ENCODE measurements around the gene INAVA. TPM values are rescaled to one million over a fixed set of nuclear protein-coding genes. Genes with fewer than 3 reads are reported as not detected.

Gene INAVA
- total and polyA plus RNA-seq, 4 donors, result 0.19 to 3.1 (median 0.50) TPM

- no peaks in the 10 kb centered on the region for H3K9me3 ChIP-seq (ENCODE audit: control insufficient read depth in 4 of 4, low read length in 3 of 4)
- TF ChIP-seq HNF4G (IDR thresholded peaks at IDR 0.05), result no peak
- no peak for TF ChIP-seq NR2F2 (IDR thresholded peaks at IDR 0.05)
- TF ChIP-seq, protein P1, sequence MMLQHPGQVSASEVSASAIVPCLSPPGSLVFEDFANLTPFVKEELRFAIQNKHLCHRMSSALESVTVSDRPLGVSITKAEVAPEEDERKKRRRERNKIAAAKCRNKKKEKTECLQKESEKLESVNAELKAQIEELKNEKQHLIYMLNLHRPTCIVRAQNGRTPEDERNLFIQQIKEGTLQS (IDR thresholded peaks at IDR 0.05), result no peak
- no peak for TF ChIP-seq REST (IDR thresholded peaks at IDR 0.05)
- TF ChIP-seq SP1 (IDR thresholded peaks at IDR 0.05), result no peak
- no peak for TF ChIP-seq HNF4A (conservative IDR thresholded peaks at IDR 0.05)
- TF ChIP-seq FOXA1 (IDR thresholded peaks at IDR 0.05), result no peak
- no peak for TF ChIP-seq EGR1 (IDR thresholded peaks at IDR 0.05; ENCODE audit: low read depth in 2 of 2)
- TF ChIP-seq GABPA (IDR thresholded peaks at IDR 0.05 in 1 of 2, conservative IDR thresholded peaks at IDR 0.05 in 1 of 2), result no peak
- no peak for TF ChIP-seq FOXA2 (IDR thresholded peaks at IDR 0.05)
- TF ChIP-seq RXRA (IDR thresholded peaks at IDR 0.05), result no peak
- no peak for TF ChIP-seq YY1 (IDR thresholded peaks at IDR 0.05)
- no peak for TF ChIP-seq ZBTB33 (IDR thresholded peaks at IDR 0.05)
- TF ChIP-seq, protein P2, sequence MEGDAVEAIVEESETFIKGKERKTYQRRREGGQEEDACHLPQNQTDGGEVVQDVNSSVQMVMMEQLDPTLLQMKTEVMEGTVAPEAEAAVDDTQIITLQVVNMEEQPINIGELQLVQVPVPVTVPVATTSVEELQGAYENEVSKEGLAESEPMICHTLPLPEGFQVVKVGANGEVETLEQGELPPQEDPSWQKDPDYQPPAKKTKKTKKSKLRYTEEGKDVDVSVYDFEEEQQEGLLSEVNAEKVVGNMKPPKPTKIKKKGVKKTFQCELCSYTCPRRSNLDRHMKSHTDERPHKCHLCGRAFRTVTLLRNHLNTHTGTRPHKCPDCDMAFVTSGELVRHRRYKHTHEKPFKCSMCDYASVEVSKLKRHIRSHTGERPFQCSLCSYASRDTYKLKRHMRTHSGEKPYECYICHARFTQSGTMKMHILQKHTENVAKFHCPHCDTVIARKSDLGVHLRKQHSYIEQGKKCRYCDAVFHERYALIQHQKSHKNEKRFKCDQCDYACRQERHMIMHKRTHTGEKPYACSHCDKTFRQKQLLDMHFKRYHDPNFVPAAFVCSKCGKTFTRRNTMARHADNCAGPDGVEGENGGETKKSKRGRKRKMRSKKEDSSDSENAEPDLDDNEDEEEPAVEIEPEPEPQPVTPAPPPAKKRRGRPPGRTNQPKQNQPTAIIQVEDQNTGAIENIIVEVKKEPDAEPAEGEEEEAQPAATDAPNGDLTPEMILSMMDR (IDR thresholded peaks at IDR 0.05; ENCODE audit: low read depth, low read length, missing input control), result no peak
- no peak for TF ChIP-seq RAD21 (IDR thresholded peaks at IDR 0.05)
- TF ChIP-seq MAX (IDR thresholded peaks at IDR 0.05), result no peak
- no peak for TF ChIP-seq TAF1 (conservative IDR thresholded peaks at IDR 0.05)
- no peak for TF ChIP-seq JUND (IDR thresholded peaks at IDR 0.05)
- H3K36me3 ChIP-seq (ENCODE audit: control insufficient read depth in 4 of 4, insufficient read depth in 3 of 4, low read depth in 1 of 4, low read length in 3 of 4), result no peaks in the 10 kb centered on the region
- no peak overlapping the region for H3K9ac ChIP-seq (ENCODE audit: low read depth in 1 of 2, low read length in 2 of 2)
- no peaks in the 10 kb centered on the region for H3K27me3 ChIP-seq (ENCODE audit: control insufficient read depth in 4 of 4, insufficient read depth in 4 of 4, low read length in 3 of 4)
- H3K27ac ChIP-seq (ENCODE audit: low read depth in 1 of 2, low read length in 2 of 2), result no peak overlapping the region
- WGBS, result 94% methylated on average over 2 of the region's 2 CpGs
- peaks cover 3 to 15% (median 9%) of the 10 kb centered on the region in 4 donors for H3K4me1 ChIP-seq (ENCODE audit: control insufficient read depth in 4 of 4, insufficient read depth in 4 of 4, low read length in 3 of 4)
- DNase-seq (ENCODE audit: low spot score), result no peak
- H3K4me3 ChIP-seq (ENCODE audit: low read depth in 1 of 3, low read length in 3 of 3), result no peak overlapping the region
Observed at GRCh38 chr1:200886594-200886993, 8.1 kb upstream of the INAVA start.

Data from liver (tissue), 9 donors.